H1 (cell line): ENCODE data around the gene TSPAN33. TPM values are rescaled to one million over a fixed set of nuclear protein-coding genes. Genes with fewer than 3 reads are reported as not detected.
A peak's percentile ranks its signal among the peaks of the same experiment; 100 is the strongest.

Source experiments
- CTCF ChIA-PET: fragments of 300-600 bp; sonication (Branson Sonifier 250); formaldehyde crosslinking; loops from one replicate; lab custom pipeline; 2021; ENCODE audit not compliant: partially characterized antibody; lab: Charles Lee
- POLR2A ChIA-PET: fragments of 300-600 bp; sonication (Branson Sonifier 250); formaldehyde crosslinking; loops from one replicate; lab custom pipeline; 2021; ENCODE audit warnings: inconsistent platforms; ENCODE audit not compliant: partially characterized antibody; lab: Charles Lee
- DNase-seq, 2 experiments: peaks; one replicate each; pipeline versions ENCODE4 v3.0.0 to v3.0.0-alpha.2; 2010 to 2022; ENCODE audit warnings: low spot score in 2 of 2, low read depth in 1 of 2, mixed read lengths in 1 of 2
- FAIRE-seq: peaks from 2 replicates; lab custom pipeline; 2011; peaks lifted over from hg19 to GRCh38; lab: Jason Lieb, UNC
- H2AFZ ChIP-seq: 2 replicates; pipeline ENCODE4 v1.8.1; 2012; ENCODE audit warnings: low read length, inconsistent platforms
- H2AK5ac ChIP-seq: 2 replicates; pipeline ENCODE4 v1.6.1; 2013; ENCODE audit warnings: low read depth, low read length
- H2BK120ac ChIP-seq: replicated peaks from 2 replicates; pipeline ENCODE3; 2013; ENCODE audit warnings: low read depth, low read length, inconsistent platforms
- H2BK12ac ChIP-seq: 2 replicates; pipeline ENCODE4 v1.6.1; 2013; ENCODE audit warnings: low read depth, low read length
- H2BK15ac ChIP-seq: 2 replicates; pipeline ENCODE4 v1.6.1; 2013; ENCODE audit warnings: low read length
- H2BK20ac ChIP-seq: 2 replicates; pipeline ENCODE4 v1.6.1; 2013; ENCODE audit warnings: low read length
- H2BK5ac ChIP-seq: 2 replicates; pipeline ENCODE4 v1.6.1; 2013; ENCODE audit warnings: low read depth, low read length
- H3K14ac ChIP-seq: 2 replicates; pipeline ENCODE4 v1.6.1; 2013; ENCODE audit warnings: inconsistent platforms; ENCODE audit not compliant: insufficient read length
- H3K18ac ChIP-seq: 2 replicates; pipeline ENCODE4 v1.6.1; 2013; ENCODE audit warnings: low read length; ENCODE audit errors: extremely low read depth
- H3K23ac ChIP-seq: 2 replicates; pipeline ENCODE4 v1.6.1; 2013; ENCODE audit warnings: inconsistent platforms; ENCODE audit not compliant: insufficient read length
- H3K23me2 ChIP-seq: 2 replicates; pipeline ENCODE4 v1.6.1; 2013; ENCODE audit warnings: low read depth, low read length
- H3K27ac ChIP-seq: 2 replicates; pipeline ENCODE4 v1.6.1; 2011; ENCODE audit warnings: low read depth, low read length, inconsistent platforms
- H3K27me3 ChIP-seq, 4 experiments: replicated peaks in 1 of 4; 1 replicate in 1 of 4; 2 replicates in 3 of 4; pipeline versions ENCODE4 v1.6.1 to v1.8.1; 2011 to 2013; ENCODE audit warnings: low read length in 3 of 4, mild to moderate bottlenecking in 3 of 4, inconsistent platforms in 2 of 4, mixed read lengths in 2 of 4, moderate library complexity in 1 of 4; ENCODE audit not compliant: control insufficient read depth in 3 of 4, insufficient read depth in 3 of 4; ENCODE audit errors: extremely low read depth in 1 of 4
- H3K36me3 ChIP-seq, 4 experiments: 2 replicates each; pipeline versions ENCODE4 v1.6.1 to v1.8.1; 2011 to 2013; ENCODE audit warnings: mild to moderate bottlenecking in 4 of 4, low read length in 3 of 4, moderate library complexity in 2 of 4, control low read depth in 1 of 4, inconsistent platforms in 1 of 4; ENCODE audit not compliant: insufficient read depth in 4 of 4, control insufficient read depth in 2 of 4
- H3K4ac ChIP-seq: replicated peaks from 2 replicates; pipeline ENCODE3; 2013; ENCODE audit warnings: low read length, low read depth, mixed read lengths, inconsistent platforms; ENCODE audit not compliant: insufficient read length
- H3K4me1 ChIP-seq, 4 experiments: replicated peaks in 1 of 4; 1 replicate in 1 of 4; 2 replicates in 3 of 4; pipeline versions ENCODE4 v1.6.1 to v1.8.1; 2011 to 2013; ENCODE audit warnings: low read length in 3 of 4, inconsistent platforms in 2 of 4, mixed read lengths in 1 of 4; ENCODE audit not compliant: insufficient read depth in 4 of 4, control insufficient read depth in 3 of 4
- H3K4me2 ChIP-seq, 2 experiments: 2 replicates each; pipeline versions ENCODE4 v1.6.1 to v1.8.1; 2011 to 2013; ENCODE audit warnings: low read depth in 2 of 2, low read length in 2 of 2, control low read depth in 1 of 2, inconsistent platforms in 1 of 2, mild to moderate bottlenecking in 1 of 2; ENCODE audit not compliant: insufficient read depth in 1 of 2
- H3K4me3 ChIP-seq, 4 experiments: fragments of 200-600, 300-600 bp in 1 of 4; sonication (generic), shearing (Covaris generic), sonication (Bioruptor Twin) in 1 of 4; 2 replicates each; pipeline versions ENCODE4 v1.5.1 to v1.8.1; 2011 to 2016; ENCODE audit warnings: low read length in 4 of 4, low read depth in 3 of 4, control low read depth in 2 of 4, inconsistent platforms in 2 of 4, mild to moderate bottlenecking in 2 of 4, mixed read lengths in 1 of 4, moderate library complexity in 1 of 4; ENCODE audit not compliant: insufficient read depth in 2 of 4; ENCODE audit errors: extremely low read depth in 1 of 4
- H3K56ac ChIP-seq: replicated peaks from 2 replicates; pipeline ENCODE3; 2013; ENCODE audit warnings: low read depth, mild to moderate bottlenecking, mixed read lengths, low read length, inconsistent platforms; ENCODE audit not compliant: insufficient read length
- H3K79me1 ChIP-seq: 2 replicates; pipeline ENCODE4 v1.6.1; 2013; ENCODE audit warnings: low read depth, low read length, control low read depth
- H3K79me2 ChIP-seq, 2 experiments: 2 replicates each; pipeline versions ENCODE4 v1.6.1 to v1.8.1; 2012 to 2013; ENCODE audit warnings: low read length in 2 of 2, mild to moderate bottlenecking in 2 of 2, inconsistent platforms in 1 of 2; ENCODE audit not compliant: insufficient read depth in 2 of 2, control insufficient read depth in 1 of 2
- H3K9ac ChIP-seq, 4 experiments: replicated peaks in 1 of 4; 1 replicate in 1 of 4; 2 replicates in 3 of 4; pipeline versions ENCODE4 v1.6.1 to v1.8.1; 2011 to 2013; ENCODE audit warnings: low read depth in 3 of 4, low read length in 3 of 4, control low read depth in 2 of 4, mild to moderate bottlenecking in 2 of 4, moderate library complexity in 2 of 4, inconsistent platforms in 1 of 4; ENCODE audit errors: extremely low read depth in 1 of 4
- H3K9me3 ChIP-seq, 2 experiments: 2 replicates each; pipeline versions ENCODE4 v1.6.1 to v1.8.1; 2012 to 2013; ENCODE audit warnings: mild to moderate bottlenecking in 2 of 2, moderate library complexity in 2 of 2, control low read depth in 1 of 2, inconsistent platforms in 1 of 2, low read depth in 1 of 2, low read length in 1 of 2, mixed read lengths in 1 of 2; ENCODE audit not compliant: insufficient read depth in 2 of 2
- H4K20me1 ChIP-seq, 2 experiments: replicated peaks in 1 of 2; 2 replicates each; pipeline versions ENCODE3 to v1.8.1; 2011 to 2013; ENCODE audit warnings: inconsistent platforms in 2 of 2, low read length in 2 of 2, mild to moderate bottlenecking in 1 of 2; ENCODE audit not compliant: insufficient read depth in 2 of 2, control insufficient read depth in 1 of 2
- H4K5ac ChIP-seq: 2 replicates; pipeline ENCODE4 v1.6.1; 2013; ENCODE audit warnings: low read length, low read depth, mixed read lengths, inconsistent platforms; ENCODE audit not compliant: insufficient read length
- H4K8ac ChIP-seq: 2 replicates; pipeline ENCODE4 v1.8.0; 2013; ENCODE audit warnings: mild to moderate bottlenecking, moderate library complexity, low read length, inconsistent platforms; ENCODE audit not compliant: insufficient read depth; ENCODE audit errors: extremely low read depth
- H4K91ac ChIP-seq: replicated peaks from 2 replicates; pipeline ENCODE3; 2013; ENCODE audit warnings: low read length, mixed read lengths, inconsistent platforms; ENCODE audit not compliant: insufficient read length
- CTCF ChIP-seq, 3 experiments: IDR thresholded peaks; 1 replicate in 2 of 3; 2 replicates in 1 of 3; pipeline versions ENCODE4 v1.5.1 to v1.6.1; 2011; ENCODE audit warnings: low read length in 3 of 3, mild to moderate bottlenecking in 3 of 3, inconsistent platforms in 2 of 3, low read depth in 1 of 3, moderate library complexity in 1 of 3; ENCODE audit not compliant: insufficient read depth in 1 of 3; ENCODE audit errors: control extremely low read depth in 1 of 3
- RAD21 ChIP-seq, 2 experiments: IDR thresholded peaks in 1 of 2; conservative IDR thresholded peaks in 1 of 2; 2 replicates each; pipeline ENCODE4 v1.6.1; 2011; ENCODE audit warnings: low read depth in 2 of 2, low read length in 2 of 2, improper control_type of control experiment in 1 of 2, inconsistent platforms in 1 of 2, mild to moderate bottlenecking in 1 of 2, moderate library complexity in 1 of 2
- WGBS, 2 experiments: shearing (Covaris generic) in 1 of 2; methylation state at CpG; one replicate each; pipeline versions ENCODE4 v1.1.6 to v1.1.7; 2013 to 2015; ENCODE audit warnings: low lambda C conversion rate in 2 of 2, mixed read lengths in 2 of 2, inconsistent platforms in 1 of 2, low coverage in 1 of 2, missing lambda C conversion rate in 1 of 2; ENCODE audit not compliant: insufficient replicate concordance in 2 of 2, insufficient coverage in 1 of 2, insufficient read length in 1 of 2; ENCODE audit errors: extremely low coverage in 1 of 2, missing lambda C conversion rate in 1 of 2; 5-methylcytosine and 5-hydroxymethylcytosine counted together
- polyA plus RNA-seq, 7 experiments: library from polyadenylated mRNA; depleted of rRNA in 3 of 7; stranded (reverse) in 5 of 7; unstranded in 2 of 7; fragments of >200 nt in 5 of 7; fragments of 200-250 nt in 2 of 7; gene quantifications; 1 replicate in 5 of 7; 2 replicates in 1 of 7; 4 replicates in 1 of 7; pipeline versions ENCODE4 v1.2.1 to v1.2.3, GENCODE V29; 2011 to 2013; ENCODE audit warnings: missing spikeins in 2 of 7, mixed read lengths in 2 of 7
- total RNA-seq: library from RNA; stranded (reverse); fragmentation: NEBNext Ultra II Directional; extraction: Animal tissue kit (Norgen Biotek cat#: 25700); gene quantifications from 2 replicates; pipeline ENCODE4 v1.2.1, GENCODE V29; 2021
- TF ChIP-seq, protein P1 (sequence below): IDR thresholded peaks from 2 replicates; pipeline ENCODE4 v1.6.1; 2011; ENCODE audit warnings: low read length, improper control_type of control experiment

Gene TSPAN33
- total and polyA plus RNA-seq, 2 of the 8 experiments (the other 6 are each of a cell fraction or from before 2014, with no cell fraction given) = 42.8 to 47.1 TPM

DNA sequence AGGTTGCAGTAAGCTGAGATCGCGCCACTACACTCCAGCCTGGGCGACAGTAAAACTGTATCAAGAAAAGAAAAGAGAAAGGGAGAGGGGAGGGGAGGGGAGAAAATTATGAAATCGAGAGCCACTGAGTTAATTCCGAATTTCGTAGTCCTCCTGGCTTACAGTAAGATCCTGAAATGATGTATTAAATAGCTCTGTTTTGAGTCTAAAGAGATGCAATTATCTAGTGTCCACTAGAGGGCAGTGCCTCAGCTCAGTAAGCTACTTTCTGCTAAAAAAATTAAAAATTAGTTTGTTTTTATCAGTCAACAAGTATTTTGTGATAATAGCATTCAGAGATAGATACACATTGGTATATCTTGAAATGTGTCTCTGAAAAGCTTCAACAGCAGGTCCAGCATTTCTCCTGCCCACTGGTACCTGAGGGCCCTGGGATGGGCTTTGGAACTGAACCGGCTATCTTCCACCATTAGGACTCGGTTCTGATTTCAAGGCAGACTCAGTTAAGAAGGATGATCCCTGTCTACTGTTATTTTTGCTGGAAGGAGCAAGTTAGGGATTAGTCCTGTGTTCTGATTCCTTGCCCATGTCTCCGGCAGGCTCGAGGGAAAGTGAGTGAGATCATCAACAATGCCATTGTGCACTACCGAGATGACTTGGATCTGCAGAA is 19.5 kb downstream of the TSPAN33 start:
- TF ChIP-seq RAD21 (IDR thresholded peaks at IDR 0.05 in 1 of 2, conservative IDR thresholded peaks at IDR 0.05 in 1 of 2; ENCODE audit: low read depth in 2 of 2, low read length in 2 of 2) = peak; percentile 48 to 52
- TF ChIP-seq, protein P1, sequence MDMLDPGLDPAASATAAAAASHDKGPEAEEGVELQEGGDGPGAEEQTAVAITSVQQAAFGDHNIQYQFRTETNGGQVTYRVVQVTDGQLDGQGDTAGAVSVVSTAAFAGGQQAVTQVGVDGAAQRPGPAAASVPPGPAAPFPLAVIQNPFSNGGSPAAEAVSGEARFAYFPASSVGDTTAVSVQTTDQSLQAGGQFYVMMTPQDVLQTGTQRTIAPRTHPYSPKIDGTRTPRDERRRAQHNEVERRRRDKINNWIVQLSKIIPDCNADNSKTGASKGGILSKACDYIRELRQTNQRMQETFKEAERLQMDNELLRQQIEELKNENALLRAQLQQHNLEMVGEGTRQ = no peak
- peak in 2 of 3 experiments; percentile 45 to 70; a peak in 2 of 4 replicates for TF ChIP-seq CTCF (IDR thresholded peaks at IDR 0.05; ENCODE audit: control extremely low read depth in 1 of 3, insufficient read depth in 1 of 3, low read depth in 1 of 3, low read length in 3 of 3)
- Histone ChIP-seq H2AFZ (no peak overlapping the region), H2AK5ac (no peak overlapping the region), H3K27me3 (no peaks in the 10 kb centered on the region; a peak in 1 of 7 replicates), H3K9me3 (no peaks in the 10 kb centered on the region), H2BK5ac (no peak overlapping the region), H4K5ac (no peak overlapping the region), H3K9ac (no peak overlapping the region), H2BK20ac (no peak overlapping the region), H3K79me2 (no peaks in the 10 kb centered on the region), H3K4me3 (no peak overlapping the region), H2BK120ac (no peak overlapping the region), H3K23ac (no peak overlapping the region), H3K14ac (no peak overlapping the region), H3K4me2 (no peak overlapping the region), H3K27ac (no peak overlapping the region), H3K23me2 (peaks cover 7% of the 10 kb centered on the region), H4K91ac (no peak overlapping the region), H3K79me1 (no peaks in the 10 kb centered on the region; the same call in 1 of the 2 replicates), H3K4me1 (peaks cover 2 to 13% (median 12%) of the 10 kb centered on the region in 4 experiments), H2BK12ac (no peak overlapping the region), H4K20me1 (peaks cover 0 to 2% of the 10 kb centered on the region in 2 experiments), H3K56ac (no peak overlapping the region), H4K8ac (no peak overlapping the region), H3K18ac (no peak overlapping the region), H2BK15ac (no peak overlapping the region), H3K36me3 (peaks cover 0 to 3% (median 0%) of the 10 kb centered on the region in 4 experiments; a peak in 3 of 8 replicates), H3K4ac (no peak overlapping the region)
- CTCF ChIA-PET = interaction anchor here (0.6 to 19.3 kb wide), 47 partner anchors 8 to 377 kb away, joined by 3 to 258 read pairs (median 4); partner anchors contain the start of gene SMO
- FAIRE-seq (peak; percentile 32), DNase-seq (no peak)
- POLR2A ChIA-PET = interaction anchor here (0.6 to 3.2 kb wide), 8 partner anchors 9 to 47 kb away, joined by 3 to 14 read pairs (median 4); partner anchors contain the start of gene SMO
- 84% methylated on average over 11 of the region's 11 CpGs; no CpG with 5 or more reads in 1 of the 2 experiments for WGBS, 2 experiments
